T-helper 2 cell treated with Interferon-gamma antibody and Interleukin-4, amounts not matched to agents 5 μg/mL and 100 μg/mL, for 36 hours (primary cell): Measurements from ENCODE around the gene ZC3H12D.
"Not testable (repeated sequence)": the region's sequence is repeated elsewhere in the genome, so short reads cannot be mapped to it uniquely, and the experiment has no call there.

Experiments used
- DNase-seq: peaks from one replicate; pipeline ENCODE4 v3.0.0; 2021; ENCODE audit warnings: low spot score
- H3K27ac Mint-ChIP-seq: one replicate; pipeline ENCODE4 v1.8.0; 2021; ENCODE audit warnings: mild to moderate bottlenecking, mixed read lengths
- H3K27me3 Mint-ChIP-seq: one replicate; pipeline ENCODE4 v1.8.0; 2021; ENCODE audit warnings: low read depth, mixed read lengths
- H3K36me3 Mint-ChIP-seq: one replicate; pipeline ENCODE4 v1.8.0; 2021; ENCODE audit warnings: low read depth, mixed read lengths
- H3K4me1 Mint-ChIP-seq: one replicate; pipeline ENCODE4 v1.8.0; 2021; ENCODE audit warnings: low read depth, mixed read lengths
- H3K4me3 Mint-ChIP-seq: one replicate; pipeline ENCODE4 v1.8.0; 2022; ENCODE audit warnings: mild to moderate bottlenecking, moderate library complexity, mixed read lengths
- H3K9me3 Mint-ChIP-seq: one replicate; pipeline ENCODE4 v1.8.0; 2021; ENCODE audit warnings: mixed read lengths

Gene ZC3H12D

GRCh38 chr6:149448821-149449453, 35.9 kb downstream of the ZC3H12D start:
- Mint-ChIP-seq H3K27me3 (no peaks in the 10 kb centered on the region), H3K9me3 (no peaks in the 10 kb centered on the region), H3K4me1 (no peaks in the 10 kb centered on the region), H3K4me3 (no peak overlapping the region), H3K36me3 (peaks cover 5% of the 10 kb centered on the region), H3K27ac (no peak overlapping the region)
- DNase-seq: no peak

GRCh38 chr6:149446791-149447376, 37.9 kb downstream of the ZC3H12D start:
- DNase-seq: no peak
- H3K9me3 Mint-ChIP-seq: no peaks in the 10 kb centered on the region
- no peak overlapping the region for H3K27ac Mint-ChIP-seq
- no peaks in the 10 kb centered on the region for H3K27me3 Mint-ChIP-seq
- no peaks in the 10 kb centered on the region for H3K4me1 Mint-ChIP-seq
- H3K36me3 Mint-ChIP-seq: peaks cover 5% of the 10 kb centered on the region
- no peak overlapping the region for H3K4me3 Mint-ChIP-seq

- peaks cover 3% of the 10 kb centered on the region for H3K36me3 Mint-ChIP-seq
- no peaks in the 10 kb centered on the region for H3K27me3 Mint-ChIP-seq
- no peak for DNase-seq
- no peak overlapping the region for H3K4me3 Mint-ChIP-seq
- no peaks in the 10 kb centered on the region for H3K9me3 Mint-ChIP-seq
- no peaks in the 10 kb centered on the region for H3K4me1 Mint-ChIP-seq
- H3K27ac Mint-ChIP-seq: no peak overlapping the region
These were observed 39.2 kb downstream of the ZC3H12D start for GRCh38 chr6:149445573-149445972.

GRCh38 chr6:149445095-149445466, 39.7 kb downstream of the ZC3H12D start:
- H3K4me3 Mint-ChIP-seq: no peak overlapping the region
- no peaks in the 10 kb centered on the region for H3K4me1 Mint-ChIP-seq
- H3K9me3 Mint-ChIP-seq: no peaks in the 10 kb centered on the region
- no peaks in the 10 kb centered on the region for H3K27me3 Mint-ChIP-seq
- peaks cover 3% of the 10 kb centered on the region for H3K36me3 Mint-ChIP-seq
- no peak for DNase-seq
- H3K27ac Mint-ChIP-seq: no peak overlapping the region

- not testable (repeated sequence) for H3K27me3 Mint-ChIP-seq, H3K36me3 Mint-ChIP-seq, H3K4me3 Mint-ChIP-seq, H3K4me1 Mint-ChIP-seq, DNase-seq, H3K27ac Mint-ChIP-seq, H3K9me3 Mint-ChIP-seq
These were observed 40.3 kb downstream of the ZC3H12D start for GRCh38 chr6:149444360-149445094.

- Mint-ChIP-seq H3K4me1 (peaks cover 12% of the 10 kb centered on the region), H3K27ac (no peak overlapping the region), H3K36me3 (no peaks in the 10 kb centered on the region), H3K4me3 (no peak overlapping the region), H3K27me3 (no peaks in the 10 kb centered on the region), H3K9me3 (no peaks in the 10 kb centered on the region)
- DNase-seq: no peak
These were observed 41.2 kb downstream of the ZC3H12D start for GRCh38 chr6:149443411-149444181.

GRCh38 chr6:149441740-149442139, 43.1 kb downstream of the ZC3H12D start:
- no peaks in the 10 kb centered on the region for H3K9me3 Mint-ChIP-seq
- no peak for DNase-seq
- H3K36me3 Mint-ChIP-seq: no peaks in the 10 kb centered on the region
- H3K4me3 Mint-ChIP-seq: no peak overlapping the region
- peaks cover 22% of the 10 kb centered on the region for H3K4me1 Mint-ChIP-seq
- H3K27me3 Mint-ChIP-seq: no peaks in the 10 kb centered on the region
- H3K27ac Mint-ChIP-seq: no peak overlapping the region

GRCh38 chr6:149440735-149441671, 43.8 kb downstream of the ZC3H12D start:
- Mint-ChIP-seq H3K9me3 (no peaks in the 10 kb centered on the region), H3K36me3 (no peaks in the 10 kb centered on the region), H3K27ac (no peak overlapping the region), H3K4me3 (no peak overlapping the region), H3K4me1 (peaks cover 22% of the 10 kb centered on the region), H3K27me3 (no peaks in the 10 kb centered on the region)
- no peak for DNase-seq

- Mint-ChIP-seq H3K27ac (no peak overlapping the region), H3K4me1 (peaks cover 22% of the 10 kb centered on the region), H3K4me3 (no peak overlapping the region), H3K9me3 (no peaks in the 10 kb centered on the region), H3K27me3 (no peaks in the 10 kb centered on the region), H3K36me3 (no peaks in the 10 kb centered on the region)
- DNase-seq: no peak
These were observed 45.2 kb downstream of the ZC3H12D start for GRCh38 chr6:149439626-149440025.

GRCh38 chr6:149438855-149439254, 46.0 kb downstream of the ZC3H12D start:
- Mint-ChIP-seq H3K4me3 (no peak overlapping the region), H3K36me3 (no peaks in the 10 kb centered on the region), H3K9me3 (no peaks in the 10 kb centered on the region), H3K4me1 (peaks cover 22% of the 10 kb centered on the region), H3K27me3 (no peaks in the 10 kb centered on the region), H3K27ac (peak overlapping the region; percentile 4)
- DNase-seq: peak; percentile 20

- Mint-ChIP-seq H3K27me3 (no peaks in the 10 kb centered on the region), H3K9me3 (no peaks in the 10 kb centered on the region), H3K36me3 (no peaks in the 10 kb centered on the region), H3K4me1 (peaks cover 23% of the 10 kb centered on the region), H3K4me3 (no peak overlapping the region), H3K27ac (no peak overlapping the region)
- no peak for DNase-seq
These were observed 47.6 kb downstream of the ZC3H12D start for GRCh38 chr6:149437212-149437611.

GRCh38 chr6:149436647-149437046, 48.2 kb downstream of the ZC3H12D start:
- Mint-ChIP-seq H3K9me3 (no peaks in the 10 kb centered on the region), H3K4me1 (peaks cover 27% of the 10 kb centered on the region), H3K27ac (no peak overlapping the region), H3K27me3 (no peaks in the 10 kb centered on the region), H3K36me3 (no peaks in the 10 kb centered on the region), H3K4me3 (no peak overlapping the region)
- no peak for DNase-seq

GRCh38 chr6:149435919-149436586, 48.8 kb downstream of the ZC3H12D start:
- H3K4me3 Mint-ChIP-seq: no peak overlapping the region
- no peaks in the 10 kb centered on the region for H3K27me3 Mint-ChIP-seq
- peaks cover 27% of the 10 kb centered on the region for H3K4me1 Mint-ChIP-seq
- H3K27ac Mint-ChIP-seq: no peak overlapping the region
- no peak for DNase-seq
- H3K9me3 Mint-ChIP-seq: no peaks in the 10 kb centered on the region
- no peaks in the 10 kb centered on the region for H3K36me3 Mint-ChIP-seq
